Spleen (tissue), 11 donors: ENCODE data around the gene MICU2. TPM values are rescaled to one million over a fixed set of nuclear protein-coding genes. Genes with fewer than 3 reads are reported as not detected.

ENCODE experiments used
- DNase-seq: peaks from one replicate; pipeline ENCODE4 v3.0.0-alpha.2; 2020
- H3K27ac ChIP-seq, 8 donors: fragments of 200-600 bp; sonication (generic) in 7 of 8; 1 replicate in 4 of 8; 2 replicates in 4 of 8; pipeline versions ENCODE4 v1.5.0 to v1.8.0; 2016 to 2021; ENCODE audit warnings: inconsistent platforms in 4 of 8, mild to moderate bottlenecking in 4 of 8, moderate library complexity in 1 of 8
- H3K27me3 ChIP-seq, 7 donors: fragments of 200-600 bp; sonication (generic) in 6 of 7; replicated peaks in 1 of 7; 1 replicate in 4 of 7; 2 replicates in 3 of 7; pipeline versions ENCODE4 v1.5.0 to v1.8.0; 2016 to 2021; ENCODE audit warnings: inconsistent platforms in 3 of 7, mild to moderate bottlenecking in 1 of 7
- H3K36me3 ChIP-seq, 6 donors: fragments of 200-600 bp; sonication (generic) in 5 of 6; 1 replicate in 4 of 6; 2 replicates in 2 of 6; pipeline versions ENCODE4 v1.5.0 to v1.8.0; 2016 to 2021; ENCODE audit warnings: inconsistent platforms in 2 of 6
- H3K4me1 ChIP-seq, 6 donors: fragments of 200-600 bp; sonication (generic) in 5 of 6; 1 replicate in 3 of 6; 2 replicates in 3 of 6; pipeline versions ENCODE4 v1.5.0 to v1.8.0; 2016 to 2021; ENCODE audit warnings: inconsistent platforms in 3 of 6
- H3K4me3 ChIP-seq, 8 donors: fragments of 200-600 bp; sonication (generic) in 7 of 8; 1 replicate in 4 of 8; 2 replicates in 4 of 8; pipeline versions ENCODE4 v1.5.0 to v1.8.0; 2016 to 2021; ENCODE audit warnings: inconsistent platforms in 4 of 8, mild to moderate bottlenecking in 4 of 8, moderate library complexity in 2 of 8
- H3K9me3 ChIP-seq, 8 donors: fragments of 200-600 bp; sonication (generic) in 7 of 8; 1 replicate in 4 of 8; 2 replicates in 4 of 8; pipeline versions ENCODE4 v1.5.0 to v1.8.0; 2016 to 2021; ENCODE audit warnings: inconsistent platforms in 4 of 8
- CTCF ChIP-seq, 11 experiments: fragments of 200-600 bp in 7 of 11; fragments of 450-650 bp in 4 of 11; sonication (generic) in 4 of 11; IDR thresholded peaks in 8 of 11; conservative IDR thresholded peaks in 3 of 11; 1 replicate in 7 of 11; 2 replicates in 4 of 11; pipeline versions ENCODE4 v1.4.0 to v1.8.0; 2016 to 2021; ENCODE audit warnings: antibody characterized with exemption in 11 of 11, inconsistent platforms in 4 of 11, mild to moderate bottlenecking in 1 of 11
- POLR2A ChIP-seq, 3 donors: fragments of 450-650 bp; IDR thresholded peaks; one replicate each; pipeline ENCODE4 v1.5.1; 2017; ENCODE audit warnings: antibody characterized with exemption in 3 of 3, mild to moderate bottlenecking in 1 of 3
- POLR2AphosphoS5 ChIP-seq, 3 donors: sonication (generic); formaldehyde crosslinking; IDR thresholded peaks; one replicate each; pipeline ENCODE4 v1.5.1; 2017; ENCODE audit warnings: antibody characterized with exemption in 3 of 3
- whole genome bisulfite sequencing, 5 donors: extraction: QIAGEN DNeasy Blood & Tissue Kit in 3 of 5; methylation state at CpG; one replicate each; pipeline versions ENCODE4 v1.1.5 to v1.1.7; 2013 to 2018; 5-methylcytosine and 5-hydroxymethylcytosine counted together
- intact Hi-C: fragments of 100-400 bp; cut with DNase I; formaldehyde crosslinking; loops from one replicate; pipeline ENCODE4 v1.15.0; 2023; ENCODE audit warnings: low total_unique reads
- polyA plus RNA-seq, 3 donors: library from polyadenylated mRNA; stranded (reverse); fragments of 200-250 nt; gene quantifications; one replicate each; pipeline ENCODE4 v1.2.1, GENCODE V29; 2013
- total RNA-seq, 7 donors: library from RNA; depleted of rRNA in 3 of 7; stranded (reverse); fragments of >200 nt in 3 of 7; fragmentation: NEBNext Ultra II Directional in 4 of 7; extraction: Animal tissue kit (Norgen Biotek cat#: 25700) in 4 of 7; gene quantifications; one replicate each; pipeline versions ENCODE4 v1.1.0 to v1.2.1, GENCODE V29; 2016 to 2021
- donor health status: healthy with polysubstance abuse.
- donor health status: DM: no; HTN: no; CAD: no; lungs with moderate emphysema.
- donor health status: DM: no; HTN: no; CAD: no.
- donor health status: Bipolar disorder and iron deficiency.
- donor health status: healthy.
- donor health status: DM: no; HTN: no; CAD: no.
- donor health status: DM: yes; HTN: yes; CAD: no.

The MICU2 gene
- total and polyA plus RNA-seq, 10 donors: 28.9 to 84.5 (median 39.6) TPM

GRCh38 chr13:21638319-21639282 lies 34.6 kb upstream of the MICU2 start:
- TF ChIP-seq POLR2A (IDR thresholded peaks at IDR 0.05): no peak
- no peak for TF ChIP-seq POLR2AphosphoS5 (IDR thresholded peaks at IDR 0.05)
- peak; percentile 48 to 83 (median 73) for TF ChIP-seq CTCF (IDR thresholded peaks at IDR 0.05 in 8 of 11, conservative IDR thresholded peaks at IDR 0.05 in 3 of 11)
- DNase-seq: no peak

GRCh38 chr13:21637296-21637695 lies 33.3 kb upstream of the MICU2 start:
- H3K4me3 ChIP-seq: no peak overlapping the region
- H3K27me3 ChIP-seq: peaks cover 0 to 19% (median 0%) of the 10 kb centered on the region in 7 donors
- WGBS, 5 donors: 68 to 89% (median 72%) methylated on average over 12 to 13 of the region's 13 CpGs
- H3K9me3 ChIP-seq: peaks cover 0 to under 1% (median 0%) of the 10 kb centered on the region in 8 donors
- intact Hi-C loops: loop anchor here (5.0 to 10.0 kb wide), 3 partner anchors 640 to 1388 kb away; no protein-coding TSS in a partner anchor
- TF ChIP-seq CTCF (IDR thresholded peaks at IDR 0.05 in 8 of 11, conservative IDR thresholded peaks at IDR 0.05 in 3 of 11) (no peak), POLR2AphosphoS5 (IDR thresholded peaks at IDR 0.05) (no peak), POLR2A (IDR thresholded peaks at IDR 0.05) (no peak)
- H3K36me3 ChIP-seq: no peaks in the 10 kb centered on the region
- peaks cover 0 to 12% (median 0%) of the 10 kb centered on the region in 6 donors for H3K4me1 ChIP-seq
- peak; percentile 76 for DNase-seq
- H3K27ac ChIP-seq: no peak overlapping the region

More at GRCh38 chr13:21638319-21639282, 34.6 kb upstream of the MICU2 start:
- H3K4me1 ChIP-seq: peaks cover 0 to 12% (median 0%) of the 10 kb centered on the region in 6 donors
- peaks cover 0 to 19% (median 0%) of the 10 kb centered on the region in 7 donors for H3K27me3 ChIP-seq
- no peak overlapping the region for H3K27ac ChIP-seq
- intact Hi-C loops: loop anchor here (5.0 to 10.0 kb wide), 3 partner anchors 639 to 1386 kb away; no protein-coding TSS in a partner anchor
- 38 to 48% (median 42%) methylated on average over 6 of the region's 6 CpGs for WGBS, 5 donors
- no peaks in the 10 kb centered on the region for H3K9me3 ChIP-seq
- H3K36me3 ChIP-seq: no peaks in the 10 kb centered on the region
- H3K4me3 ChIP-seq: no peak overlapping the region

GRCh38 chr13:21636656-21637055 lies 32.7 kb upstream of the MICU2 start:
- Histone ChIP-seq H3K4me3 (no peak overlapping the region), H3K36me3 (no peaks in the 10 kb centered on the region), H3K27ac (no peak overlapping the region), H3K9me3 (peaks cover 0 to 7% (median 4%) of the 10 kb centered on the region in 8 donors), H3K4me1 (peaks cover 0 to 12% (median 0%) of the 10 kb centered on the region in 6 donors), H3K27me3 (peaks cover 0 to 19% (median 0%) of the 10 kb centered on the region in 7 donors)
- 86 to 95% (median 91%) methylated on average over 3 of the region's 3 CpGs for WGBS, 5 donors
- no peak for TF ChIP-seq CTCF (IDR thresholded peaks at IDR 0.05 in 8 of 11, conservative IDR thresholded peaks at IDR 0.05 in 3 of 11)
- no peak for TF ChIP-seq POLR2A (IDR thresholded peaks at IDR 0.05)
- TF ChIP-seq POLR2AphosphoS5 (IDR thresholded peaks at IDR 0.05): no peak
- no peak for DNase-seq
- intact Hi-C loops: loop anchor here (5.0 to 10.0 kb wide), 3 partner anchors 641 to 1388 kb away; no protein-coding TSS in a partner anchor

- no peak overlapping the region for H3K4me3 ChIP-seq
- intact Hi-C loops: loop anchor here (10.0 kb wide), 2 partner anchors 1123 to 1393 kb away; no protein-coding TSS in a partner anchor
- H3K4me1 ChIP-seq: no peaks in the 10 kb centered on the region
- H3K27ac ChIP-seq: no peak overlapping the region
- no peak for TF ChIP-seq CTCF (IDR thresholded peaks at IDR 0.05 in 8 of 11, conservative IDR thresholded peaks at IDR 0.05 in 3 of 11)
- TF ChIP-seq POLR2AphosphoS5 (IDR thresholded peaks at IDR 0.05): no peak
- TF ChIP-seq POLR2A (IDR thresholded peaks at IDR 0.05): no peak
- H3K36me3 ChIP-seq: no peaks in the 10 kb centered on the region
- peaks cover 0 to 13% (median 0%) of the 10 kb centered on the region in 7 donors for H3K27me3 ChIP-seq
- DNase-seq: no peak
- H3K9me3 ChIP-seq: peaks cover 0 to 18% (median 11%) of the 10 kb centered on the region in 8 donors
These were observed 28.2 kb upstream of the MICU2 start for GRCh38 chr13:21632196-21632595.
